ENCODE results near the gene PHOSPHO2.

PHOSPHO2 gene

GRCh38 chr2:169694113-169694893 is at the start of gene PHOSPHO2, which contains the start of gene CFAP210:
Gene PHOSPHO2, plus strand, starts transcription at chr2:169694469. Its CDS starts 6,503 bp downstream, at chr2:169700972.
Gene CFAP210, minus strand, starts transcription at chr2:169694405. Its CDS starts 78 bp downstream, at chr2:169694327.
- DNase-seq, result peak; percentile 94

- DNase-seq, result no peak
Measured at GRCh38 chr2:169647496-169647895, 46.8 kb upstream of the PHOSPHO2 start.

- DNase-seq, result no peak
Measured at GRCh38 chr2:169649278-169649677, 45.0 kb upstream of the PHOSPHO2 start.

- DNase-seq, result no peak
Measured at GRCh38 chr2:169653636-169654035, 40.6 kb upstream of the PHOSPHO2 start.

GRCh38 chr2:169656164-169656563 is 38.1 kb upstream of the PHOSPHO2 start:
- no peak for DNase-seq

- no peak for DNase-seq
Measured at GRCh38 chr2:169658877-169659276, 35.4 kb upstream of the PHOSPHO2 start.

- DNase-seq, result no peak
Measured at GRCh38 chr2:169659320-169659719, 34.9 kb upstream of the PHOSPHO2 start.

- no peak for DNase-seq
Measured at GRCh38 chr2:169661265-169661664, 33.0 kb upstream of the PHOSPHO2 start.

GRCh38 chr2:169662744-169663143 is 31.5 kb upstream of the PHOSPHO2 start:
- DNase-seq, result no peak

- no peak for DNase-seq
Measured at GRCh38 chr2:169663247-169663646, 31.0 kb upstream of the PHOSPHO2 start.

- DNase-seq, result no peak
Measured at GRCh38 chr2:169664600-169664977, 29.7 kb upstream of the PHOSPHO2 start.

GRCh38 chr2:169664978-169665930 is 29.0 kb upstream of the PHOSPHO2 start:
- no peak for DNase-seq

- DNase-seq, result no peak
Measured at GRCh38 chr2:169667583-169667982, 26.7 kb upstream of the PHOSPHO2 start.

GRCh38 chr2:169670215-169670651 is 24.0 kb upstream of the PHOSPHO2 start:
- DNase-seq, result no peak

- no peak for DNase-seq
Measured at GRCh38 chr2:169670937-169671336, 23.3 kb upstream of the PHOSPHO2 start.

GRCh38 chr2:169672406-169672805 is 21.9 kb upstream of the PHOSPHO2 start:
- DNase-seq, result no peak

GRCh38 chr2:169673106-169673505 is 21.2 kb upstream of the PHOSPHO2 start:
- DNase-seq, result no peak

- no peak for DNase-seq
Measured at GRCh38 chr2:169673921-169674320, 20.3 kb upstream of the PHOSPHO2 start.

- DNase-seq, result peak; percentile 0
Measured at GRCh38 chr2:169676357-169676756, 17.9 kb upstream of the PHOSPHO2 start.

- DNase-seq, result no peak
Measured at GRCh38 chr2:169676850-169677249, 17.4 kb upstream of the PHOSPHO2 start.

GRCh38 chr2:169683054-169683424 is 11.2 kb upstream of the PHOSPHO2 start:
- DNase-seq, result no peak

GRCh38 chr2:169683425-169684134 is 10.7 kb upstream of the PHOSPHO2 start:
- DNase-seq, result no peak

- DNase-seq, result no peak
Measured at GRCh38 chr2:169684135-169684565, 10.1 kb upstream of the PHOSPHO2 start.

Data from NCI-H146 (cell line).